ENCODE data around the gene RNASE7.

The RNASE7 gene

DNA sequence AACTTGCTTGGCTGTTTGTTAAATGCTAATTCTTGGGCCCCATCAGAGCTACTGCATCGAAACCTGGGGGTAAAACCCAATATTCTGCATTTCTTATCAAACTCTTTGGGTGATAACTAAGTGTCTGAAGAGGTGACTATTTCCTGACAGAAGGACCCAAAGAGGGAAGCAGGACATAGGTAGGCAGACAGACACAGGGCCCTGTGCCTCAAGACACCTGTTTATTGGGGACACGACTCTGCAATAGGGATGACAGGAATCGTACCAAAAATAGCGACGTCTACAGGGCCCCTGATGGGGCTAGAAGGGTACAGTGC lies 47.7 kb downstream of the RNASE7 start:
- Histone ChIP-seq H3K27me3 (replicated peaks; ENCODE audit: control insufficient read depth, insufficient read depth, low read length) (no peaks in the 10 kb centered on the region), H3K4me3 (replicated peaks; ENCODE audit: low read depth, low read length) (no peak overlapping the region), H3K36me3 (ENCODE audit: control insufficient read depth, insufficient read depth, low read length) (no peaks in the 10 kb centered on the region)
- TF ChIP-seq, protein P1, sequence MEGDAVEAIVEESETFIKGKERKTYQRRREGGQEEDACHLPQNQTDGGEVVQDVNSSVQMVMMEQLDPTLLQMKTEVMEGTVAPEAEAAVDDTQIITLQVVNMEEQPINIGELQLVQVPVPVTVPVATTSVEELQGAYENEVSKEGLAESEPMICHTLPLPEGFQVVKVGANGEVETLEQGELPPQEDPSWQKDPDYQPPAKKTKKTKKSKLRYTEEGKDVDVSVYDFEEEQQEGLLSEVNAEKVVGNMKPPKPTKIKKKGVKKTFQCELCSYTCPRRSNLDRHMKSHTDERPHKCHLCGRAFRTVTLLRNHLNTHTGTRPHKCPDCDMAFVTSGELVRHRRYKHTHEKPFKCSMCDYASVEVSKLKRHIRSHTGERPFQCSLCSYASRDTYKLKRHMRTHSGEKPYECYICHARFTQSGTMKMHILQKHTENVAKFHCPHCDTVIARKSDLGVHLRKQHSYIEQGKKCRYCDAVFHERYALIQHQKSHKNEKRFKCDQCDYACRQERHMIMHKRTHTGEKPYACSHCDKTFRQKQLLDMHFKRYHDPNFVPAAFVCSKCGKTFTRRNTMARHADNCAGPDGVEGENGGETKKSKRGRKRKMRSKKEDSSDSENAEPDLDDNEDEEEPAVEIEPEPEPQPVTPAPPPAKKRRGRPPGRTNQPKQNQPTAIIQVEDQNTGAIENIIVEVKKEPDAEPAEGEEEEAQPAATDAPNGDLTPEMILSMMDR (IDR thresholded peaks at IDR 0.05; ENCODE audit: insufficient read depth, low read length, poor library complexity, severe bottlenecking) = no peak
- no peak for DNase-seq (ENCODE audit: extremely low read depth, insufficient read length)

DNA sequence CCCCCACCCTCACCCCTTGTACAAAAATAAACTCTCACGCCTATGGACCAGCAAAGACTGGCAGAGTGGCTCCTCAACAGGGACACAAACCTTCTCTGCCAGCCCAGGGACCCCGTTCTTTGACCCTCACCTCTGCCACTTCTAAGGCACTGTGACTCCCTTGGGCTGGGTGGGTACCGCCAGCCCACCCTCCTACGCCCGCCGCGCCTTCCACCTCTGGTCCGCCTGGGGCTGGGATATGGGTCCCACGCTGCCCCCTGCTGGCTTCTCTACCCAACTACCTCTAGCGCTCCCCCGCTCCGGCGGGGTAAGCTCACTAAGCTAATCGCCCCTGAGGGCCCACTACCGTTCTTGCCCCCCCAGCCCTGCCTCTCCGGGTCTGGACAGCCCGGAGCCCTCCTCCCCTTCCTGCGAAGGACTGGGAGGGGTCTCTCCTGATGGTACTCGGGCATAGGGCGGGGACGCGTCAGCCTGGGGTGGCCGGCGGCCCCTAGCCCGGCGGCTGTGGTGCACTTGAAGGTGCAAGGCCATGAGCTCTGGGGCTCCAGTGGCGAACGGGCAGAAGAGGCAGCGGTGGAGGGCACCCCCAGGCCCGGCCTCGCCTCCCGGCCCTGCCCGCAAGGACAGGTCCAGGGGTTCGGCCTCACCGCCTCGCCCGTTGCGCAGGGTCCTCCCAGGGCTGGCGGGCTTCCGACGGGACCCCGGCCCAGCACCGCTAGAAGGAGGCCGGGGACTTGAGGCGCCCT lies 48.2 kb downstream of the RNASE7 start:
- DNase-seq (ENCODE audit: extremely low read depth, insufficient read length) = no peak
- H3K27me3 ChIP-seq (replicated peaks; ENCODE audit: control insufficient read depth, insufficient read depth, low read length) = no peaks in the 10 kb centered on the region
- no peaks in the 10 kb centered on the region for H3K36me3 ChIP-seq (ENCODE audit: control insufficient read depth, insufficient read depth, low read length)
- no peak overlapping the region for H3K4me3 ChIP-seq (replicated peaks; ENCODE audit: low read depth, low read length)
- TF ChIP-seq, protein P1 (IDR thresholded peaks at IDR 0.05; ENCODE audit: insufficient read depth, low read length, poor library complexity, severe bottlenecking) = peak; percentile 52

DNA sequence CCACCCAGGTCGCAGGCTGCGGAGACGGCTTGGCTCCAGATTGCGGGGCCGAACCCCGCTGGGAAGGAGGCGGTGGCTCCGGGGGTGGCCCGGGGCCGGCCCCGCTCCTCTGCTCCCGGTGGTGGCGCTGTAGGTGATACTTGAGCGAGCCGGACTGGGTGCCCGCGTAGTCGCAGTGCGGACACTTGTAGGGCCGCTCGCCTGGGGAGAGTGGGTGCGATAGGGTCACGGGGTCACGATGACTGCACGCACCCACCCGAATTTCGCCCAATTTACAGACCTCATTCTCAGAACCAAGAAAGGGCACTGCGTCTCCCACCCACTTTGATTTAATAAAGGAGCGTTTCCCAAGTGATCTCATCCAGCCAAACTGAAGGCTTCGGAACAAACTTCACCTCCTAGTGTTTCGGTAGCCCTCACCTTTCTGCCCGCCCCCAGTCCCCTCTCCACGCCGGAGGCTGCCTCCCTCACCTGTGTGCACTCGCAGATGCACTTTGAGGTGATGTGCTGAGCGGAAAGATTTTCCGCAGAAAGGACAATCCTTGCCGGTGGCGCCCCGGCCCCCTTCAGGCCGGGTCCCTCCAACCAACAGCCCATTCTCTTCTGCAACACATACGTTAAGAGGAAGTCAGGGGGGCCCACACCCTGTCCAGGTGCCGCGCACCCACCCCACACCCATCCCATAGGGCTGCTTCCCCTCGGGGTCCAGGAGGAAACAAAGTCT lies 48.9 kb downstream of the RNASE7 start:
- no peaks in the 10 kb centered on the region for H3K36me3 ChIP-seq (ENCODE audit: control insufficient read depth, insufficient read depth, low read length)
- no peaks in the 10 kb centered on the region for H3K27me3 ChIP-seq (replicated peaks; ENCODE audit: control insufficient read depth, insufficient read depth, low read length)
- TF ChIP-seq, protein P1 (IDR thresholded peaks at IDR 0.05; ENCODE audit: insufficient read depth, low read length, poor library complexity, severe bottlenecking) = no peak
- H3K4me3 ChIP-seq (replicated peaks; ENCODE audit: low read depth, low read length) = no peak overlapping the region
- DNase-seq (ENCODE audit: extremely low read depth, insufficient read length) = no peak

DNA sequence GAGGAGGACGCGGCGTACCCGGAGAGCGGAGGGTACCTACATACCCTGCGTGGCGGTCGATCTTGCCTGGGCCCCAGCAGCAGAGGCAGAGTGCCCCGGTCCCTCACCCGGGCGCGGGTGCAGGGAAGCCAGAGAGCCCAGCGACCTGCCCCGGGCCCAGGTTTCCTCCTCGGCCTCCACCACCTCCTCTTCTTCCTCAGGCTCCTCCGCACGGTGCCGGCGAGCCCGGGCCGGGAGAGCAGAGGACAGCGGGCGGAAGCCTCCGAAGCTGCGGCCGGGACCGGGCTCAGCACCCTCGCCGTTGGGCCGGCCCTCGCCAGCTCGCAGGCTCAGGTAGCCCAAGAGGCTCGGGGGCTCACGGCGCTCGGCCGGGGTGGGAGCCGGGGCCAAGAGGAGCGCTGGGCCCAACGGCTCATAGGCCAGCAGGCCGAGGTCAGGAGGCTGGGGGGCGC lies 49.7 kb downstream of the RNASE7 start:
- no peaks in the 10 kb centered on the region for H3K36me3 ChIP-seq (ENCODE audit: control insufficient read depth, insufficient read depth, low read length)
- TF ChIP-seq, protein P1 (IDR thresholded peaks at IDR 0.05; ENCODE audit: insufficient read depth, low read length, poor library complexity, severe bottlenecking) = no peak
- no peak overlapping the region for H3K4me3 ChIP-seq (replicated peaks; ENCODE audit: low read depth, low read length)
- H3K27me3 ChIP-seq (replicated peaks; ENCODE audit: control insufficient read depth, insufficient read depth, low read length) = no peaks in the 10 kb centered on the region
- DNase-seq (ENCODE audit: extremely low read depth, insufficient read length) = no peak

DNA sequence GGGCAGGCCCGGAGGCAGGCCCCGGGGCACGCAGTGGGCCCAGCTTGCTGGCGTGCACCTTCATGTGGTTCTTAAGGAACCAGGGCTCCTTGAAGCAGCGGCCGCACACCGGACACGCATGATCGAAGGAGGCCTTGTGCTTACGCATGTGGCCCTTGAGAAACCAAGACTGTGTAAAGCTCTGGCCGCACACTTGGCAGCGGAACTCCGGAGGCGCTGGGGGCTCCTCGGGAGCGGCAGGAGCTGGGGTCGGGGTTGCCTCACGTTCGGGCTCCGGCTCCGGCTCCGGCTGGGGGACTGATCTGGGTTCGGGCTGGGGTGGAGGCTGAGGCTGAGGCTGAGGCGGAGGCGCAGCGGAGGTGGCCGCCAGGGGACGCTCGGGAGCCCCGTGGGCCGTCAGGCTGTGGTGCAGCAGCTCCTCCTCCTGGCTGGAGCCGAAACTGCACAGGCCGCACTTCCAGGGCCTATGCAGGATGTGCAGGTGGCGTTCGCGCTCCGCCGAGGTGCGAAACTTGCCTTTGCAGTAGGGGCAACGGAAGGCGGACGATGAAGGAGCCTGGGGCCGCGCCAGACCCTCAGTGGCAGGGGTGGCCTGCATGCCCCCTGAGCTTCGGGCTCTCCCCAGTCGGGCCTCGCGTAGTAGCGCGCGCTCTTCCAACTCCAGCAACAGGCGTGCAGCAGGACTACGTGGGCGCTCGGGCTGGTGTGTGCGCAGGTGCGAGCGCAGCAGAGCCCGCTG lies 50.3 kb downstream of the RNASE7 start:
- TF ChIP-seq, protein P1 (IDR thresholded peaks at IDR 0.05; ENCODE audit: insufficient read depth, low read length, poor library complexity, severe bottlenecking) = peak; percentile 100
- no peaks in the 10 kb centered on the region for H3K36me3 ChIP-seq (ENCODE audit: control insufficient read depth, insufficient read depth, low read length)
- H3K4me3 ChIP-seq (replicated peaks; ENCODE audit: low read depth, low read length) = no peak overlapping the region
- peak; percentile 85 for DNase-seq (ENCODE audit: extremely low read depth, insufficient read length)
- H3K27me3 ChIP-seq (replicated peaks; ENCODE audit: control insufficient read depth, insufficient read depth, low read length) = no peaks in the 10 kb centered on the region

All from GM06990 (cell line).